Colonic mucosa (tissue), 4 donors: Measurements from ENCODE around the gene ETV3. TPM values are rescaled to one million over a fixed set of nuclear protein-coding genes. Genes with fewer than 3 reads are reported as not detected.

ENCODE experiments used
- DNase-seq: peaks from one replicate; pipeline ENCODE4 v3.0.0-alpha.2; 2020
- H3K27ac ChIP-seq: fragments of 200-600 bp; one replicate; pipeline ENCODE4 v1.8.0; 2021
- H3K27me3 ChIP-seq: fragments of 200-600 bp; one replicate; pipeline ENCODE4 v1.8.0; 2021
- H3K36me3 ChIP-seq: fragments of 200-600 bp; one replicate; pipeline ENCODE4 v1.8.0; 2021
- H3K4me1 ChIP-seq: fragments of 200-600 bp; one replicate; pipeline ENCODE4 v1.8.0; 2021; ENCODE audit warnings: mild to moderate bottlenecking
- H3K4me3 ChIP-seq: fragments of 200-600 bp; one replicate; pipeline ENCODE4 v1.8.0; 2021
- H3K9ac ChIP-seq, 2 donors: one replicate each; pipeline ENCODE4 v1.7.0; 2013; ENCODE audit warnings: control low read depth in 2 of 2, low read depth in 2 of 2, low read length in 2 of 2
- H3K9me3 ChIP-seq: fragments of 200-600 bp; one replicate; pipeline ENCODE4 v1.8.0; 2021
- intact Hi-C: fragments of 100-400 bp; cut with DNase I; formaldehyde crosslinking; loops from one replicate; pipeline ENCODE4 v1.14.1; 2022
- total RNA-seq, 2 donors: library from RNA; stranded (reverse); fragmentation: NEBNext Ultra II Directional in 1 of 2; extraction: Animal tissue kit (Norgen Biotek cat#: 25700) in 1 of 2; gene quantifications; one replicate each; pipeline ENCODE4 v1.2.1, GENCODE V29; 2021
- TF ChIP-seq, protein P1 (sequence below): fragments of 200-600 bp; IDR thresholded peaks from one replicate; pipeline ENCODE4 v1.8.0; 2022; ENCODE audit warnings: antibody characterized with exemption, mild to moderate bottlenecking
- donor health status: healthy.
- donor health status: DM: no; HTN: no; CAD: no.
- donor health status: DM: no; HTN: no; CAD: no.

ETV3 gene
- total RNA-seq, 2 donors from 2014 or later = 20.7 to 38.7 TPM

DNA sequence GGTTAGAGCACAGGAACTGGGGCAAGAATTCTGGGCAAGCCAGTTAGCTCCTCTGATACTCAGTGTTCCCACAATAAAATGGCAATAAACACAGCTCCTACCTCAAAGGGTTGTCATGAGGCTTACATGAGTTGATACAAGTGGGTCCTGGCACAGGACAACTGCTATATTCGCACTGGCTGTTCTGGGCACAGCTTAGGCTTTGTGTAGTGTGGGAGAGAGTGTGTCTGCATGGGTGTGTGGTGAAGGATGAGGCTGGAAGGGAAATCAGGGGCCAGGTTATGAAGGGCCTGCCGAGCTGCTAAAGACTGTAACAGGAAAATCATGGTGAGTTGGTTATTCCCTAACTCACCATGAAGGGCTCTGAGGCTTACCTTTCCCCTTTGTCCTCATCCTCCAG, 18.7 kb downstream of the ETV3 start:
- Histone ChIP-seq H3K9me3 (no peaks in the 10 kb centered on the region), H3K4me1 (no peaks in the 10 kb centered on the region), H3K9ac (no peak overlapping the region), H3K36me3 (no peaks in the 10 kb centered on the region), H3K27me3 (no peaks in the 10 kb centered on the region), H3K27ac (no peak overlapping the region), H3K4me3 (no peak overlapping the region)
- no peak for DNase-seq
- intact Hi-C loops = no loop called here
- TF ChIP-seq, protein P1, sequence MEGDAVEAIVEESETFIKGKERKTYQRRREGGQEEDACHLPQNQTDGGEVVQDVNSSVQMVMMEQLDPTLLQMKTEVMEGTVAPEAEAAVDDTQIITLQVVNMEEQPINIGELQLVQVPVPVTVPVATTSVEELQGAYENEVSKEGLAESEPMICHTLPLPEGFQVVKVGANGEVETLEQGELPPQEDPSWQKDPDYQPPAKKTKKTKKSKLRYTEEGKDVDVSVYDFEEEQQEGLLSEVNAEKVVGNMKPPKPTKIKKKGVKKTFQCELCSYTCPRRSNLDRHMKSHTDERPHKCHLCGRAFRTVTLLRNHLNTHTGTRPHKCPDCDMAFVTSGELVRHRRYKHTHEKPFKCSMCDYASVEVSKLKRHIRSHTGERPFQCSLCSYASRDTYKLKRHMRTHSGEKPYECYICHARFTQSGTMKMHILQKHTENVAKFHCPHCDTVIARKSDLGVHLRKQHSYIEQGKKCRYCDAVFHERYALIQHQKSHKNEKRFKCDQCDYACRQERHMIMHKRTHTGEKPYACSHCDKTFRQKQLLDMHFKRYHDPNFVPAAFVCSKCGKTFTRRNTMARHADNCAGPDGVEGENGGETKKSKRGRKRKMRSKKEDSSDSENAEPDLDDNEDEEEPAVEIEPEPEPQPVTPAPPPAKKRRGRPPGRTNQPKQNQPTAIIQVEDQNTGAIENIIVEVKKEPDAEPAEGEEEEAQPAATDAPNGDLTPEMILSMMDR = no peak

- H3K4me1 ChIP-seq = no peaks in the 10 kb centered on the region
- intact Hi-C loops = no loop called here
- no peak overlapping the region for H3K9ac ChIP-seq
- no peaks in the 10 kb centered on the region for H3K36me3 ChIP-seq
- TF ChIP-seq, protein P1 = no peak
- H3K27ac ChIP-seq = no peak overlapping the region
- no peaks in the 10 kb centered on the region for H3K9me3 ChIP-seq
- no peak for DNase-seq
- no peak overlapping the region for H3K4me3 ChIP-seq
- no peaks in the 10 kb centered on the region for H3K27me3 ChIP-seq
Measured at GRCh38 chr1:157119008-157119407, 19.2 kb downstream of the ETV3 start.

DNA sequence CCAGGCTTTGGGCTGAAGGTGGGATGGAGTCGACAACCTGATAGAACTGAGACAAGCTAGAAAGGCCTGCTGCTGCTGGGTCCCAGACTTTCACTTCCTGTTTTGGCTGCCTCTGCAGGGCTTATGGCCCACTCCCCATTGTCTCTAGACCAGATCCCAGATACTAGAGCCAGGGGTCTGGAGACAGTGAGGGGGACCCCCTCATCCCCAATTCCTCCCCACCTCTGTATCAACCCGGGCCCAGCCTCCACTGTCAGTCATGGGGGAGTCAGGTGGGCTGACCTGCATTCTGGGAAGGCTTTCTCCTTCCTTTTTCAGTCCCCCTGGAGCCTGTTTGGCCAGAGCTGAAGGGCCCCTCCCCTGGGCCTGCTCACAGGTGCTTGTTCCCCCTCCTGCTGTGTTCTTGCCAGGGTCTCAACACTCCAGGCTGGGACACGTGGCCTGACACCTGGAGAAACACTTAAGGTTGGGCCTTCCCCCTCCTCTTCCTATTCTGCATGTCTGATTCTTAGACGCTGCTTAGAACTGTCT, 20.6 kb downstream of the ETV3 start:
- TF ChIP-seq, protein P1 = no peak
- H3K4me3 ChIP-seq = no peak overlapping the region
- no peak overlapping the region for H3K27ac ChIP-seq
- no peak for DNase-seq
- no peaks in the 10 kb centered on the region for H3K27me3 ChIP-seq
- H3K9me3 ChIP-seq = no peaks in the 10 kb centered on the region
- no peaks in the 10 kb centered on the region for H3K36me3 ChIP-seq
- no peaks in the 10 kb centered on the region for H3K4me1 ChIP-seq
- no peak overlapping the region for H3K9ac ChIP-seq
- intact Hi-C loops = no loop called here

DNA sequence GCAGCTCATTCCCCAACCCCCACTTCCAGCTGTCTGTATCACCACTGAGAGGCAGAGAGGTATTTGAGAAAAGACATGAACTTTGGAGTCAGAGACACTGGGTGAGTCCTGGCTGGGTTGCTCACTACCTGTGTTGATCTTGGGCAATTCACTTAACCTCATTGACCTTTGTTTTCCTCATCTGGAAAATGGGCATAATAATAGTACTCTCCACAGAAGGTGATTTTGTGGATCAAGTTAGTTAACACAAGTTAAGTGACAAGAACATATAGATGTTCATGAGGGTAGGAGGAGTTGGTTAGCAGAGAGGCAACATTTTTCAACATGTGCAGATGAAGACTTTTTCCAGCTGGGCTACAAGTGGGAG, 21.5 kb downstream of the ETV3 start:
- Histone ChIP-seq H3K9ac (no peak overlapping the region), H3K4me1 (no peaks in the 10 kb centered on the region), H3K9me3 (no peaks in the 10 kb centered on the region), H3K27ac (no peak overlapping the region), H3K36me3 (no peaks in the 10 kb centered on the region), H3K4me3 (no peak overlapping the region), H3K27me3 (no peaks in the 10 kb centered on the region)
- intact Hi-C loops = no loop called here
- TF ChIP-seq, protein P1 = no peak
- DNase-seq = no peak

GRCh38 chr1:157115851-157116736, 22.1 kb downstream of the ETV3 start:
- Histone ChIP-seq H3K4me3 (no peak overlapping the region), H3K9ac (no peak overlapping the region), H3K9me3 (no peaks in the 10 kb centered on the region), H3K27me3 (no peaks in the 10 kb centered on the region), H3K36me3 (no peaks in the 10 kb centered on the region), H3K4me1 (no peaks in the 10 kb centered on the region), H3K27ac (no peak overlapping the region)
- intact Hi-C loops = no loop called here
- TF ChIP-seq, protein P1 = no peak
- no peak for DNase-seq
